GM21528 (cell line): ENCODE results near the gene ELP5.
A peak's percentile ranks its signal among the peaks of the same experiment; 100 is the strongest.

Experiments
- ATAC-seq: cut with Tn5 transposase; IDR thresholded peaks from one replicate; pipeline ENCODE4 v1.9.1; 2021; ENCODE audit warnings: mild to moderate bottlenecking, moderate library complexity; ENCODE audit not compliant: unreplicated experiment, low FRiP score

ELP5 gene

DNA sequence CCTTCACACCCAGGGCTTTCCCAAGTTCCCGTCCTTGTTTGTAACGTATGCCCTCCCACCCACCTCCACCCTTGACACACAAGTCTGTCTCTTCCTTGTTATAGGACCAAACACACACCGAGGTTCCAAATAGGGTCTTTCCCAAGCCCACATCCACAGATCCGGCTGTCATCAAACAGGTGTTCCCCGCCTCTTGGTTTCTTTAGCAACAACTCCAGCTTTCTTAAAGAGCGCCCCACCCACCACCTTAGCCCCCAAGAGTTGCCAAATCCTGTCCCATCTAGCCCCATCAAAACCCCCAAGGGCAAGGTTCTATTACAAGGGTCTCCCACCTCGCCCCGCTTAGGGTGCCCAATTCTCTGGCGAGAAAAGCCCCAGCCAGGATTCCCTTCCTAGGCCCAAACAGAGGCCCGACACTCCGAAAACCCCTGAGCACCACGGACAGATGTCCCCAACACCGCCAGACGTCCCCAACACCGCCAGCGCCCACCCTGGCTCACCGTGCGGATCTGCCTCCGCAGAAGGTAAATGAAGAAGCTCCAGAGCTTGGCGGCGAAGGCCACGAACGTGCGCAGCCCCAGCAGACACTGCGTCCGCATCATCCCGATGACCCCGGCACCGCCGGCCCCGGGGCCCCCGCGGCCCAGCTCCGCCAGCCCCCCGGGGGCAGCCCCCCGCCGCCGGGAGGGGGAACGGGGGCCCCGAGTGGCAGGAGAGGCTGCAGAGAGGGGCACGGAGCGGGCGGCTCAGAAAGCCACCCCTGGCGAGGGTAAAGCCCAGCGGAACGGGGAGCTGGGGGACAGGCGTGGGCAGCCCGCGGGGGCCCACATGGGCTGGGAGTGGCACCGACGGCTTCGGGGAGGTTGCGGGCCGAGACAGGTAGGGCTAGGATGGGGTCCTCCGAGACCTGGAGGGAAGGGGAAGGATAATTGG, 1.1 kb upstream of the ELP5 start:
- no peak for ATAC-seq

DNA sequence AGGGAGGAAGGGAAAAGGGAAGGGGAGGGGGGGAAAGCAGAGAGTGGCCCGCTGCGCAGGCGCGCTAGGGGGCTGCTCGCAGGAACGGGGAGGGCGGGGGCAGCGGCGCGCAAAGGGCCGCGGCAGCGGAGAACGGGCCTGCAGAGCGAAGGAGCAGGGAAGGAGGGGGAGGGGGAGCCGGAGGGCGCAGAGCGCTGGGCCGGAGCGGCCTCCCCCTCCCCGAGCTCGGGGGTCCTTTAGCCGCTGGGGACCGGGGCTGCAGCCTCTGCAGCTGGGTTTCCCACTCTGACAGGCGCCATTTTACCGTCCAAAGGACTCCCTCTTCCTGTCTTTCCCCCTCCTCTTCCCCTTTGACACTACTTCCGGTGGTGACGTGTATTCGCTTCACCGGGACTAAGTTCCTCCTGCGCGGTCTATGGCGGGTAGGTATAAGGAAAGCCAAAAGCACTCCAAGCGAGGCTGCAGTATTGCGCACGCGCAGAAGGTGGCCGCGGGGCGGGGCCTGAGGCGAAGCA, 297 bp upstream of the ELP5 start, which contains the start of gene CTDNEP1:
Gene CTDNEP1 (minus strand): TSS at position 74 of the 515 bp plus-strand sequence. CDS start 438 bp downstream, outside the sequence.
- ATAC-seq, result peak; percentile 87

DNA sequence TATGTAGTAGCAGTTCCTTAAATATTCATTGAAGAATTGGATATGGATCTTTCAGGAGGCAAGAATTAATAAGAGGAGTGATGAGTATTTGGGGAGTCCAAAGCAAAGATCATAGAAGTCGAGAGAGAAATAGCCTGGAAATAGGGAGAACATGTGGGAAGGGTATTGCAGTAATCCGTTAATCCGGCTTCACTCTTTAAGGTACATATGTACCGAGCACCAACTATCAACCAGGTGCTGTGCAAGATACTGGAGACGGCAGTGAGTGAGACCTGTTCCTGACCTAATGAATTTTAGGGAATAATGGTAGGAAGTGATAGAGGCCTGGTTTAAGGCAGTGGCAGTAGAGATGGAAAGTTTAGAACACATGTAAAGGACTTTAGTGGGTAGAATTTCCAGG, 1.1 kb downstream of the ELP5 start:
- ATAC-seq, result no peak

DNA sequence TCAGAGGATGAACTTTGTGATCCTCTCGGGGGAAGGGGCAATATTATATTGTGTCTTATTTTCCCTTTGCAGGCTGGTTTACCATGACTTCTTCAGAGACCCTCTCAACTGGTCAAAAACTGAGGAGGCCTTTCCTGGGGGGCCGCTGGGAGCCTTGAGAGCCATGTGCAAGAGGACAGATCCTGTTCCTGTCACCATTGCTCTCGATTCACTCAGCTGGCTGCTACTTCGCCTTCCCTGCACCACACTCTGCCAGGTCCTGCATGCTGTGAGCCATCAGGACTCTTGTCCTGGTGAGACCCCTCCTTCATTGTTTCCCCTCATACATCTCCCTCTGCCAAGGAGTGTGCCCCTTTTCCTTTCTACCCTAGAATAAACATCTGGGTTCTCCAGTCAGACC, 2.5 kb downstream of the ELP5 start:
- ATAC-seq, result no peak

DNA sequence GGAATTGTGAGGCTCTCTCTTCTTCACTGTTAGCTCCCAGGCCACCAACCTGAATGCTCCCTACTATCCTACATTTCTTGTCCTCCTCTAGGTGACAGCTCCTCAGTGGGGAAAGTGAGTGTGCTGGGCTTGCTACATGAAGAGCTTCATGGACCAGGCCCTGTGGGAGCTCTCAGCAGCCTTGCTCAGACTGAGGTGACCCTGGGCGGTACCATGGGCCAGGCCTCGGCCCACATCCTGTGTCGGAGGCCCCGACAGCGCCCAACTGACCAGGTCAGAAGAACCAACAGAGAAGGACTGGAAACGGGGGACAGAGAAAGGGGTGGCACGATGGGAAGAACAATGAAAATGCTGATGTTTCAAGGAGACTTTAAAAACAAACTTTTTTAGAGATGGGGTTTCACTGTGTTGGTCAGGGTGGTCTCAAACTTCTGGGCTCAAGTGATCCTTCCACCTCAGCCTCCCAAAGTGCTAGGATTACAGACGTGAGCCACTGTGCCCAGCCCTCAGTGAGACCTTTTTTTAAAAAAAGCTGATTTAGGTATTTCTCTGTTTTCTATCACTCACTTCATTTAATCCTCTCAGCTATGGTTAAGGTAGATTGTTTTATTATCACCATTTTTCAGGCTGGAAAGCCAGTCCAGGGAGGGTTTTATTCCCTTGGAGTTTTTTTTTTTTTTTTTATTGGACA, 4.9 kb downstream of the ELP5 start:
- ATAC-seq, result no peak

DNA sequence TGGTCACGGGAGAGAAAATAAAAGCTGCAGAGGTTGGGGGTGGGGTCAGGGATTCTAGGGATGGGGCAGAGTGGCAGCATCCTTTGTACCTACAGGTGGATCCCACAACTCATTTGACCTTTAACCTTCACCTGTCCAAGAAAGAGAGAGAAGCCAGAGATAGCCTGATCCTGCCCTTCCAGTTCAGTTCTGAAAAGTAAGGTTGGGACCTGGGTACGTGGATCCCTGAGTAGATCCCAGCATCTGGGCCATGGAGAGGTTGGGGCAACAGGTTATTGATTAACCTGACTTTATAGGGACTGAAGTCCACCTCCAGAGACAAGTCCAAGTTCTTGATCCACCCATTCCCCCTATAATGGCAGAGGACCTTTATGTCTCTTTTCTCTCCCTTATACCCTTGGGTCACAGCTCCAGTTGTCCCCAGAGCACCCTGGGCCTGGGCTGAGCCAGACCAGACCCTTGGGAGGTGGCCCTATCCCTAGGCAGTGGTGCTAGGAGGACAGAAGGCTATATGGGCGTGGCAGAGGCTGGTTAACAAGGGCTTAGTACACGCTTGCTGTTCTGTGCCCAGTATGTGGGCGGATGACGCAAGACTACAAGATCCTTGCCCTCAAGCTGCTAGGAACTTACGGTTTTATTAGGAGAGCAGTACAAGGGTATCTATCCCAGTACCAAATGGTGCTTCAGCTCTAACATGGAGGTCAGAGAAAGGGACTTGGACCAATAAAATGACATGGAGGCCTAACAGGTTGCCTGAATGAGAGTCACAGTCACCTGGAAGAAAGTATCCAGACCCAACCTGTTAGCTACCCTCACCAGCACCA, 6.9 kb downstream of the ELP5 start:
- no peak for ATAC-seq

DNA sequence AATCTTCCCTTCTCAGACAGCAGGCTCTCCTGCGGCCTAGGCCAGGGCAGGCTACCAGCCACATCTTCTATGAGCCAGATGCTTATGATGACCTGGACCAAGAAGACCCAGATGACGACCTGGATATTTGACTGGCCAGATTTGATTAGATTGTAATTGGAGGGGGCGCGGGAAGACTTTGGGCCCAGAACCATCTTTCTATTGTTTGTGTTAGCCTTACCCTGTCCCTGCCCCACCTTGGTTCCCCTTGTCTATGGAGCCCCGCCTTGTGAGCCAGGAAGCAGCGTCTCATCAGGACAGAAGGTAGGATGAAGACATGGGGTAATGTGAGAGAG, 7.5 kb downstream of the ELP5 start:
- ATAC-seq, result no peak

DNA sequence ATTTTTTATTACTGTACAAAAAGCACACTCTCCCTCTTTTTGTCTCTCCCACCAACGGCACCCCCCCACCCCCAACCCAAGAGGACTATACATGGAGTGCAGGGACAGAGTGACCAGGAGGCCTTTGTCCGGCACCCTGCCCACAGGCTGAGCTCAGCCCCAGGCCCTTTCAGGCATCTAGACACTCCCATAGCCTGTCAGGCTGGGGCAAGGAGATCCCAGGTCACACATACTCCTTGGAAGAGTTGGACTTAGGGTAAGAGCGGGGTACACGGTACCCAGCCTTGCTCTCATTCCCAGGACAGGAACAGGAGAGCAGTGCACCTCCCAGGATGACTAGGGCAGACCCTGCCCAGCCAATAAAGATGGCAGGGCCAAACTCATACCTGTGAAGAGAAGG, 8.1 kb downstream of the ELP5 start:
- ATAC-seq, result no peak

DNA sequence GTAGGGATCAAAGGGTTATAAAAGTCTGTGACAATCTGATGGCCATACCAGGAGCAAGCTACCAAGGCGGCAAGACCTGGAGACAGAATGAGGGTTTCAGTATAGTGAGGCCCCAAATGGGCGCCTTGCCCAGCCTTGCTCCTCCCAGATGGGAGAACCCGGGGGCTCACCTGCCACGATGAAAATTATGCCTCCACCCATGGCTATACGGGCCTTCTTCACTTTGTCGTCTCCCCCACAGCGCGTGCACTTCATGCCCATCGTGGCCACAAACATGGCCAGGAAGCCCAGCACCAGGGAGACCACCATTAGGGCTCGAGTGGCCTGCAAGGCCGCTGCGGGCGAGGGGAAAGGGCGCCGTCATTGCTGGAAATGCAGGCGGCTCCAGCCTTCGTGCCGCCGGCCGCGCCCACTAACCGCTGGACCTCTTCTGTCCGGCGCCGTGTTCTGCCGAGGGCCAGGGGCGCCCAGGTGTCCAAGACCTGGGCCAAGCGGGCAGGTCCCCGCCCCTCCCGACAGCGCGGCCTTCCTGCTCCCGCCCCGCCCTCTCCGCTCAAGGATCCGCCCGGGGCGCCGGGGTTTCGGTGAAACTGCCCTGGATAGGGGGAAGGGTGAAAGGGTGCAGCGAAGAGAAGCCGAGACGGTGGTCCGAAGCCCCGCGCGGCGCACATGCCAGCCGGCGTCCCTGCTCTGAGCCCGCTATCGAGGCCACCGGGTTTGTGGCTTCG, 8.8 kb downstream of the ELP5 start:
- no peak for ATAC-seq

DNA sequence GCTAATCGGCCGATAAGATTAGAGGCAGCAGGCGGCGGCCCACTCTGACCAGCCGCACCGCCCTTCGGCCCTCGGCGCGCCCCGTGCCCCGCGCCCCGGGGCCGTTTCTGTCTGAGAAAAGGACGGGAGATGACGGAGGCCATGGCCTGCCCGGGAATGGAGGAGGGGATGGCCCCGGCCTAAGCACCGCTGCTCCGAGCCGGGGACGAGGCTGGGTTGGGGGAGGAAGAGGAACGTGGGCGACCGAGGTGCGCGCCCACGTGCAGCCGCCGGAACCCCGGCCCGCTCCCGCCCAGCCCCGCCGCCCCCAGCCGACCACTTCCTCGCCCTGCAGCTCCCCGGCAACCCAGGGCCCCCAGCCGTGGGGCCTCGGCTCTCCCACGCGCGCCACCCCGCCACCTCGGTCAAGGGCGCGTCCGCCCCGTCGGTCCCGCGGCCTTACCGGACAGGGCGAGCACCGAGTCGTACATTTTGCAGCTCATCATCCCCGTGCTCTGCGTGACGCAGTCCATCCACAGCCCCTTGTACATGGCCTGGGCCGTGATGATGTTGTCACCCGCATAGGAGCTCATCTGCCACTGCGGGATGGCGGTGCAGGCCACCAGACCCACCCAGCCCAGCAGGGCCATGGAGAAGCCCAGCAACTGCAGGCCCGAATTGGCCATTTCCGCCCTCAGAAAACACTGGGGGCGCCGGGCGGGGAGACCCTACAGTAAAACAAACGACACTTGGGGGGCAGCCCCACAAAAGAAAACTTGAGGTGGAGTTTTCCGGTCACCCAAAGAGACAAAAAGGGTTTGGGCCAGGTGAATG, 9.6 kb downstream of the ELP5 start:
- no peak for ATAC-seq

DNA sequence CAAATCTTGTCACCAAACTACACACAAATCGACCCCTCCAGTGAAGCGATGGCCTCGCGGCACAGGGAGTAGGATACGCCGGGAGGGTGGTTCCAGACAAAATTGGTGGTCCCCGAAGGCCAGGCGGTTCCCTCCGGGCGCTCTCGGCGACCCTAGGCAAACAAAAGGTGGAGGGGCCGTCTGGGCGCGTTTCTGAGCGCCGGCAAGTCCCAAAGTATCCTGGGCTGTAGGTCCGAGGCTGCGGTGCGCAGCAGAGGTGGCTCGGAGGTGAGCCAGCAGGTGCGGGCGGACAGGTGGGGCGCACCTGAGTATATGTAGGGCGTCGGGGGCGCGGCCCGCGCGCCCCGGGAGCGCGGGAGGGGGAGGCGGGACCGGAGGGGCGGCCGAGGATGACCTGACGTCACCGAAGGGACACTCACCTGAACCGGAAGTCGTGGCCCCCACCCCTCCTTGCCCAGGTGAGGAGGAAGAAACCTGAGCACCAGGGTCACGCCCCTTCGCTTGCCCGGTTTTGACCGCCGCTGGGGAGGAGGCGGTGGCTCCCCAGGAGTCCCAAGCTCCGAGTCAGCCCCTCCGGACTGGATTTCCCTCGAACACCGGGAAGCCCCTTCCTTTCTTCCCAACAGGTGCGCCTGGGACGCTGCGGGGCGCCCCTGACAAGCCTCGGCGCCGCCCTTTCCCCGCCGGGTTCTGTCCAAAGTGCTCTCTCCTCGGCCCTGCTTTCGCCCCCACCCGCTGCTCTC, 10.3 kb downstream of the ELP5 start, which contains the start of gene CLDN7:
Gene CLDN7 (minus strand): TSS at position 287 of the 743 bp plus-strand sequence. CDS start 435 bp downstream, outside the sequence.
- no peak for ATAC-seq

DNA sequence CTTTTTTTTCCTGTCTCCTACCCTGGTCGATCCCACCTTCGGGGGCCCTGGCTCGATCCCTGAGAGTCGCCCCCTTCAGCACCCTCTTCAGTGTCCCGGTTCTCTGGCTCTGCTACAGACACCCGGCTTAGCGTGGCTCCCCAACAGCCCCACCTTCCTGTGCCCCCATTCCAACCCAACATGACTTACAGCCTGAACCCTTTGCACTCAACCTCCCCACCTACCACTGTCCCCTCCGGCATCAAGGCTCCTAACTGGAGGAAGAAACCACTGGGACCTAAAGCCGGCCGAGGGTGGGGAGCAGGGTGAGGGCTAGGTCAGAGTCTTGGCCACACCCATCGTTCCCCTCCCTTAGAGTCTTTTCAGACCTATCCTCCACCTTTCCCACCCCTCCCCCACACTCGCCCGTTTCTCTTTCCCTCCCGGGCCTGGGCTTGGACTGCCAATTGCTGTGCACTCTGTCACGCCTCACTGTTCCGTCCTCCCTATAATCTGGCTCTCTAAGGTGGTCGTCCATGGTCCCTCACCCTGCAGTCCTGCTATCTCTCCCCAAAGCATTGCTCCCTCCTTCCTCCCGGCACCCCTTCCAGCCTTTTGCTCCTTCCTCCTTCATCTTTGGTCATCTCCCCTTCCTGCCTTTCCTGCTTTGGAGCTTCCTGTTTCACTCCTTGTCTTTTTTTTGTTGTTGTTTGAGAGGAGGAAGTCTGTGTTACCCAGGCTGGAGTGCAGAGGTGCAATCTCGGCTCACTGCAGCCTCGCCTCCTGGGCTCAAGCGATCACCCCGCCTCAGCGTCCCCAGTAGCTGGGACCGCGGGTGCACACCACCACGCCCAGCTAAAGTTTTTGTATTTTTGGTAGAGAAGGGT, 11.2 kb downstream of the ELP5 start:
- no peak for ATAC-seq

DNA sequence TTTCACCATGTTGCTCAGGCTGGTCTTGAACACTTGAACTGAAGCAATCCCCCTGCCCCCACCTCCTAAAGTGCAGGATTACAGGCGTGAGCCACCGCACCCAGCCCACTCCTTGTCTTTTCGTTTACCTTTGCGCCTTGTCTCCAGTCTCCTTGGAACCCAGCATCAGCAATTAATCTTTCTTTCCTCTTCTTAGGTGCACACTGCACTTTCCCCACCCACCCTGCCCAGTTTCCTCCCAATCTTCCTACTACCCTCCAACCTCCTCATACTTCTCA, 11.7 kb downstream of the ELP5 start:
- no peak for ATAC-seq

DNA sequence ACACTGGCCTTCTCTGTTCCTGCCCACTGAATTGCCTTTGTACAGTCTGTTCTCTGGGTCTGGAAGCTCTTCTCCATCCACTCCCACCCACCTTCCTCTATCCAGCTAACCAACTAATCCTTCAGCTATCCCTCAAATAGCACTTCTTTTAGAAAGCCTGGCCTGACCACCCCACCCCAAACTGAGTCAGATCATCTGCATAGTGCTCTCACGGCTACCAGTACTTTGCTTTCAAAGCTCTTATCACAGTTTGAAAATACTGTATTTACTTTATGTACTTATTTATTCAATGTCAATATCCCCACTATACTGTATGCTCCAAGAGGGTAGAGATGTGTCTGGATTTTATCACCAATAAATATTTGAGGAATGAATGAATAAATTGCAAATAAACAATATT, 14.8 kb downstream of the ELP5 start:
- ATAC-seq, result no peak

DNA sequence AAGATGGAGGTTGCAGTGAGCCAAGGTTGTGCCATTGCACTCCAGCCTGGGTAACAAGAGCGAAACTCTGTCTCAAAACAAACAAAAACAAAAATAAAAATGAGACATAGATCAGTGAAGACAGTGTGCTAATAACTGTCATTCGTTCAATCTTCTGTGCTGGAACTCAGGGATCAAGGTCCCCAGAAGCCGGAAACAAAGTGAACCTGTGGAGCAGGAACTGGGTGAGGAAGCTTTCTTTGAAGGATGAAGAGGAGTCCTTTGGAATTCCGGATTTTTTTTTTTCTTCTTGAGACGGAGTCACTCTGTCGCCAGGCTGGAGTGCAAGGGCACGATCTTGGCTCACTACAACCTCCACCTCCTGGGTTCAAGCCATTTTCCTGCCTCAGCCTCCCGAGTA, 27.4 kb downstream of the ELP5 start:
- no peak for ATAC-seq

DNA sequence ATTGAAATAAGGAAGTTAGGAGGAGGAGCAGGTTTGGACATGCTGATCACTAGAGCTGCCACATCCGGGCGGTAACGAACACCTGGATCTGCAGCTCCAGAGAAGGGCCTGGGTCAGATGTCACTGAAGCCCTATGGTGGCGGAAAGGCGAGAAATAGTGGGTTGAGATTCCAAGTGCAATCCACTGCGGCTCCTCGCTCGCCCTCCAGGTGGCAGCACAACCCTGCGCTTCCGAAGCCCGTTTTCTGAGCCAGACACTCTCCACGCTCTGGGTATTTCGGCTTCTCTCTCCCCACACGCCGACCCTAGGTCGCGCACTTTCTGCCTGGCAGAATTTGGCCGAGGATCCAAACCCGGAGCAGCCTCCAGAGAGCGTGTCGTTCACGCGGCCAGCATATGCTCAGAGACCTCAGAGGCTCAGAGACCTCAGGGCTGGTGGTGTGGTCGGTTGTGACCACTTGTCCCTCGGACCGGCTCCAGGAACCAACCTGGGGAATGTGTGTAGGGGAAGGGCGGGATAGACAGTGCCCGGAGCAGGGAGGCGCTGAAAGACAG, 28.6 kb downstream of the ELP5 start:
- no peak for ATAC-seq
